ENCODE measurements around the gene SCAMP2.
A peak's percentile ranks its signal among the peaks of the same experiment; 100 is the strongest.

SCAMP2 gene

GRCh38 chr15:74820056-74820455 is 53.1 kb downstream of the SCAMP2 start:
- Histone ChIP-seq H3K9me3 (ENCODE audit: control insufficient read depth, low read length) (no peaks in the 10 kb centered on the region), H3K4me3 (ENCODE audit: low read depth, low read length) (no peak overlapping the region), H2AFZ (no peak overlapping the region), H3K4me1 (peaks cover 21% of the 10 kb centered on the region), H3K36me3 (ENCODE audit: control insufficient read depth, insufficient read depth, low read length) (no peaks in the 10 kb centered on the region), H3K4me2 (ENCODE audit: low read length) (no peak overlapping the region), H3K27me3 (ENCODE audit: control insufficient read depth, insufficient read depth, low read length) (no peaks in the 10 kb centered on the region), H3K27ac (no peak overlapping the region), H3K79me2 (no peaks in the 10 kb centered on the region), H3K9ac (no peak overlapping the region)
- TF ChIP-seq CTCF (IDR thresholded peaks at IDR 0.05) = no peak

GRCh38 chr15:74817370-74817737 is 55.8 kb downstream of the SCAMP2 start:
- H3K4me1 ChIP-seq = peaks cover 21% of the 10 kb centered on the region
- H3K9me3 ChIP-seq (ENCODE audit: control insufficient read depth, low read length) = no peaks in the 10 kb centered on the region
- H3K79me2 ChIP-seq = no peaks in the 10 kb centered on the region
- peak overlapping the region; percentile 50 for H2AFZ ChIP-seq
- H3K4me3 ChIP-seq (ENCODE audit: low read depth, low read length) = no peak overlapping the region
- no peaks in the 10 kb centered on the region for H3K27me3 ChIP-seq (ENCODE audit: control insufficient read depth, insufficient read depth, low read length)
- peak overlapping the region; percentile 49 for H3K4me2 ChIP-seq (ENCODE audit: low read length)
- no peak overlapping the region for H3K9ac ChIP-seq
- H3K27ac ChIP-seq = peak overlapping the region; percentile 63
- H3K36me3 ChIP-seq (ENCODE audit: control insufficient read depth, insufficient read depth, low read length) = no peaks in the 10 kb centered on the region
- TF ChIP-seq CTCF (IDR thresholded peaks at IDR 0.05) = peak; percentile 76

- Histone ChIP-seq H3K9me3 (ENCODE audit: control insufficient read depth, low read length) (no peaks in the 10 kb centered on the region), H3K4me2 (ENCODE audit: low read length) (no peak overlapping the region), H3K9ac (no peak overlapping the region), H3K27ac (peak overlapping the region; percentile 63), H3K36me3 (ENCODE audit: control insufficient read depth, insufficient read depth, low read length) (no peaks in the 10 kb centered on the region), H2AFZ (peak overlapping the region; percentile 50), H3K4me3 (ENCODE audit: low read depth, low read length) (no peak overlapping the region), H3K79me2 (no peaks in the 10 kb centered on the region), H3K27me3 (ENCODE audit: control insufficient read depth, insufficient read depth, low read length) (no peaks in the 10 kb centered on the region), H3K4me1 (peaks cover 21% of the 10 kb centered on the region)
- no peak for TF ChIP-seq CTCF (IDR thresholded peaks at IDR 0.05)
Observed at GRCh38 chr15:74816624-74817369, 56.4 kb downstream of the SCAMP2 start.

- Histone ChIP-seq H3K27me3 (ENCODE audit: control insufficient read depth, insufficient read depth, low read length) (no peaks in the 10 kb centered on the region), H3K36me3 (ENCODE audit: control insufficient read depth, insufficient read depth, low read length) (no peaks in the 10 kb centered on the region), H3K79me2 (no peaks in the 10 kb centered on the region), H2AFZ (no peak overlapping the region), H3K9ac (no peak overlapping the region), H3K4me3 (ENCODE audit: low read depth, low read length) (no peak overlapping the region), H3K4me2 (ENCODE audit: low read length) (no peak overlapping the region), H3K27ac (no peak overlapping the region), H3K4me1 (peaks cover 19% of the 10 kb centered on the region), H3K9me3 (ENCODE audit: control insufficient read depth, low read length) (no peaks in the 10 kb centered on the region)
- TF ChIP-seq CTCF (IDR thresholded peaks at IDR 0.05) = no peak
Observed at GRCh38 chr15:74815961-74816360, 57.2 kb downstream of the SCAMP2 start.

Measured in parathyroid adenoma (tissue), 2 donors.